Frontal cortex (tissue), 4 donors: ENCODE data around the gene TCF12. TPM values are rescaled to one million over a fixed set of nuclear protein-coding genes. Genes with fewer than 3 reads are reported as not detected.

Experiments
- DNase-seq, 2 donors: peaks; one replicate each; pipeline ENCODE4 v3.0.0; 2012; ENCODE audit warnings: low spot score in 2 of 2
- FAIRE-seq: peaks from 2 replicates; lab custom pipeline; 2012; peaks lifted over from hg19 to GRCh38; lab: Jason Lieb, UNC
- total RNA-seq: library from RNA; depleted of rRNA; stranded (reverse); fragments of >200 nt; gene quantifications from one replicate; pipeline ENCODE4 v1.2.3, GENCODE V29; 2014
- donor health status: control.
- donor health status: control.
- donor health status: control.

The TCF12 gene
- total RNA-seq, 1 donor from 2014 or later = 87.2 TPM

GRCh38 chr15:57221134-57221533, 302.7 kb downstream of the TCF12 start:
- no peak for DNase-seq
- FAIRE-seq = no peak

GRCh38 chr15:57223345-57223744, 304.9 kb downstream of the TCF12 start:
- FAIRE-seq = no peak
- no peak for DNase-seq

GRCh38 chr15:57223887-57224286, 305.4 kb downstream of the TCF12 start:
- no peak for DNase-seq
- no peak for FAIRE-seq

GRCh38 chr15:57224664-57225063, 306.2 kb downstream of the TCF12 start:
- DNase-seq (no peak), FAIRE-seq (no peak)

GRCh38 chr15:57227166-57227565, 308.7 kb downstream of the TCF12 start:
- DNase-seq (no peak), FAIRE-seq (no peak)

- DNase-seq (no peak), FAIRE-seq (no peak)
These were observed 309.5 kb downstream of the TCF12 start for GRCh38 chr15:57227899-57228298.

GRCh38 chr15:57228395-57228794, 310.0 kb downstream of the TCF12 start:
- FAIRE-seq (no peak), DNase-seq (no peak)

GRCh38 chr15:57229051-57229450, 310.6 kb downstream of the TCF12 start:
- FAIRE-seq (no peak), DNase-seq (no peak)

- DNase-seq (no peak), FAIRE-seq (no peak)
These were observed 313.1 kb downstream of the TCF12 start for GRCh38 chr15:57231559-57231958.

GRCh38 chr15:57234156-57234555, 315.7 kb downstream of the TCF12 start:
- FAIRE-seq = no peak
- DNase-seq = no peak

- FAIRE-seq (no peak), DNase-seq (no peak)
These were observed 316.7 kb downstream of the TCF12 start for GRCh38 chr15:57235186-57235585.

GRCh38 chr15:57235873-57236272, 317.4 kb downstream of the TCF12 start:
- FAIRE-seq = no peak
- DNase-seq = no peak

GRCh38 chr15:57236561-57237300, 318.3 kb downstream of the TCF12 start:
- no peak for DNase-seq
- FAIRE-seq = no peak

- peak in 1 of 2 donors; percentile 9 for DNase-seq
- peak; percentile 44 for FAIRE-seq
These were observed 318.8 kb downstream of the TCF12 start for GRCh38 chr15:57237301-57237642.

- no peak for FAIRE-seq
- DNase-seq = no peak
These were observed 319.2 kb downstream of the TCF12 start for GRCh38 chr15:57237676-57238075.

- FAIRE-seq (no peak), DNase-seq (no peak)
These were observed 326.7 kb downstream of the TCF12 start for GRCh38 chr15:57245130-57245529.

GRCh38 chr15:57245714-57246113, 327.3 kb downstream of the TCF12 start:
- FAIRE-seq (no peak), DNase-seq (no peak)

- DNase-seq (no peak), FAIRE-seq (no peak)
These were observed 329.6 kb downstream of the TCF12 start for GRCh38 chr15:57248074-57248473.

GRCh38 chr15:57251308-57251707, 332.9 kb downstream of the TCF12 start:
- DNase-seq (no peak), FAIRE-seq (no peak)

GRCh38 chr15:57251941-57252340, 333.5 kb downstream of the TCF12 start:
- no peak for FAIRE-seq
- DNase-seq = no peak

GRCh38 chr15:57253082-57253481, 334.6 kb downstream of the TCF12 start:
- no peak for FAIRE-seq
- DNase-seq = no peak

GRCh38 chr15:57253500-57253899, 335.1 kb downstream of the TCF12 start:
- FAIRE-seq = no peak

More at GRCh38 chr15:57253500-57253899, 335.1 kb downstream of the TCF12 start:
- no peak for DNase-seq
